SK-N-SH (cell line): Measurements from ENCODE around the gene SERPINE1.

Experiments used
- CTCF ChIP-seq: fragments of 200-600 bp; sonication (generic); IDR thresholded peaks from 2 replicates; pipeline ENCODE4 v1.6.1; 2017; ENCODE audit warnings: antibody characterized with exemption, mild to moderate bottlenecking, moderate library complexity
- EP300 ChIP-seq, 2 experiments: IDR thresholded peaks; 2 replicates each; pipeline versions ENCODE4 v1.4.0 to v1.6.1; 2012; ENCODE audit warnings: borderline replicate concordance in 1 of 2, low read depth in 1 of 2, low read length in 1 of 2
- FOXJ3 ChIP-seq: sonication (generic); formaldehyde crosslinking; IDR thresholded peaks from 2 replicates; pipeline ENCODE4 v1.5.1; 2020; ENCODE audit warnings: mild to moderate bottlenecking, missing genetic modification reagents
- GABPA ChIP-seq: IDR thresholded peaks from 2 replicates; pipeline ENCODE4 v1.4.0; 2012; ENCODE audit warnings: low read depth, mild to moderate bottlenecking
- IRF3 ChIP-seq: fragments of 150-350 bp; IDR thresholded peaks from 2 replicates; pipeline ENCODE4 v1.6.1; 2016; ENCODE audit warnings: mild to moderate bottlenecking, low read depth, low read length
- MXI1 ChIP-seq: IDR thresholded peaks from 2 replicates; pipeline ENCODE4 v1.6.1; 2012; ENCODE audit warnings: mild to moderate bottlenecking, low read depth, low read length, improper control_type of control experiment
- RAD21 ChIP-seq: IDR thresholded peaks from 2 replicates; pipeline ENCODE4 v1.6.1; 2012; ENCODE audit warnings: mild to moderate bottlenecking, low read length
- TAF1 ChIP-seq: IDR thresholded peaks from 2 replicates; pipeline ENCODE4 v1.6.1; 2012; ENCODE audit warnings: low read depth, mild to moderate bottlenecking, low read length, moderate library complexity, borderline replicate concordance
- TCF12 ChIP-seq: IDR thresholded peaks from 2 replicates; pipeline ENCODE4 v1.4.0; 2012
- TF ChIP-seq, protein P1 (sequence below): IDR thresholded peaks from 2 replicates; pipeline ENCODE4 v1.4.0; 2012; ENCODE audit warnings: low read depth, borderline replicate concordance

DNA sequence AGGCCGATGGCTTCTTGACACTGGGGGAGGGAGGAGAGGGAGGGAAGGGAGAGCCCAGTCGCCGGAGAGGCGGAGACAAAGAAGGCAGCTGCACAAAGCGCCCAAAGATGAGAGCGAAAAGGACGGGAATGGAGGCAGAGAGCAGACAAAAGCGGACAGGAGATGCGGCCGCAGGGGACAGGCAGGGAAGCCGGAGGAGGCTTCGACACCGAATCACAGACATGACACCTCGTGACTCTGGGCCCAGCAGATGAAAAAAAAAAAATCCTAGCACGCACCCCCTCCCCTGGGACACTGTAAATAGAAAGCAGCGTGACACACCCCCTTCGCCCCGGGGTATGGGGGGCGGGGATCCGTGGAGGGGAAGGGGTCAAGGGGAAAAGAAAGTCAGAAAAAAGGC is 52.2 kb downstream of the SERPINE1 start:
- TF ChIP-seq MXI1 (peak; percentile 76), CTCF (no peak), RAD21 (no peak), TCF12 (no peak), FOXJ3 (CRISPR knock-in tag) (no peak), GABPA (no peak), EP300 (IDR thresholded peaks at IDR 0.05; ENCODE audit: borderline replicate concordance in 1 of 2, low read depth in 1 of 2, low read length in 1 of 2) (no peak), TAF1 (no peak), IRF3 (no peak)
- TF ChIP-seq, protein P1, sequence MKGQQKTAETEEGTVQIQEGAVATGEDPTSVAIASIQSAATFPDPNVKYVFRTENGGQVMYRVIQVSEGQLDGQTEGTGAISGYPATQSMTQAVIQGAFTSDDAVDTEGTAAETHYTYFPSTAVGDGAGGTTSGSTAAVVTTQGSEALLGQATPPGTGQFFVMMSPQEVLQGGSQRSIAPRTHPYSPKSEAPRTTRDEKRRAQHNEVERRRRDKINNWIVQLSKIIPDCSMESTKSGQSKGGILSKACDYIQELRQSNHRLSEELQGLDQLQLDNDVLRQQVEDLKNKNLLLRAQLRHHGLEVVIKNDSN, result no peak
